ENCODE results near the gene CNNM4.

CNNM4 gene

DNA sequence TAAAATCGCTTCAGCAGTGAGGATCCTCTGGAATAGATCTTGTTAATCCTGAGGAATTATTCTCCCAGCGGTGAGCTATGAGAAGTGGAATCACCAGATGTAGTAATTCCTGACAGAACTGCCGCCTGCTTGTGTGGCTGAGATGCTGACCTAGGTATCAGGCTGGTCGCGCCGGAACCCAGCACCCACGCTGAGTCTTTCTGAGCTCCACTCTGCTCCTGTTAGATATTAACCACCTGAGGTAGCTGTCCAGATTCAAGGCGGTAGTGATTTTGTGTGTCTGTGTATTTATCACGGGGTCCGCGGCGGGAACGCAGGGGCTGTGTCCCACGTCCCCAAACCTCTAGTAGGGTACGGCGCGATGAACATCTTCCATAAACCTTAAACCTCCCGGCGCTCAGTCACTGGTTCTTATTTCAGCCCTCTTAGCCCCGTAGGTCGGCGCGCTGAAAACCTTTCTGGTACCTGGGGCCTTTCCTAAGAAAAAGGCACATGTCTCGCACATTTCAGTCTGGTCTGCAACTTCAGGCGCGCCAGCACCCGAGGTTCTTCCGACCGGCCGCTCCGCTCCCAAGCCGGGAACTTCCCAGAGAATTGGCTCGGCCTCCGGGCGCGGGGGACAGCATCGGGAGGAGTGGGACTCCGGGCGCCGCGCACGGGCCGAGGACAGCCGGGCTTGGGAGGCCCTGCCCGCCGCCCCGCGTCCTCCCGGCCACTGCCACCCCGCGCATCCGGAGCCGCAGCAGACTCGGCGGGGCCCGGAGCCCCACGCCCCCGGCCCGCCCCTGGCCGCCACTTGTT is 54.8 kb downstream of the CNNM4 start:
- peak; percentile 76 for DNase-seq

DNA sequence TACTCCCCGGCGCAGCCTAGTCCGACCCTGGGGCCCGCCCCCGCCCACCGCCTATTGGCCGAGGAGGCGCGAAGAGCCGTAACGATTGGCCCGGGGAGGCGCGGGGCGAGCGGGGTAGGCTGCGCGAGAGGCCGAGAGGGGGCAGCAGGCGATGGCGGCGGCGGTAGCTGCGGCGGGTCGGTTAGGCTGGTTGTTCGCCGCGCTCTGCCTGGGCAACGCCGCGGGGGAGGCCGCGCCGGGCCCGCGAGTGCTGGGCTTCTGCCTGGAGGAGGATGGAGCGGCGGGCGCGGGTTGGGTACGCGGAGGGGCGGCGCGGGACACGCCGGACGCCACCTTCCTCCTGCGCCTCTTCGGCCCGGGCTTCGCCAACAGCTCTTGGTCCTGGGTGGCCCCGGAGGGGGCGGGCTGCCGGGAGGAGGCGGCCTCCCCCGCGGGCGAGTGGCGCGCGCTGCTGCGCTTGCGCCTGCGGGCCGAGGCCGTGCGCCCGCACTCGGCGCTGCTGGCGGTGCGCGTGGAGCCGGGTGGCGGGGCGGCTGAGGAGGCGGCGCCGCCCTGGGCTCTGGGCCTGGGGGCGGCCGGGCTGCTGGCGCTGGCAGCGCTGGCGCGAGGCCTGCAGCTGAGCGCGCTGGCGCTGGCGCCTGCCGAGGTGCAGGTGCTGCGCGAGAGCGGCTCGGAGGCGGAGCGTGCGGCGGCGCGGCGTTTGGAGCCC is 55.6 kb downstream of the CNNM4 start, which contains the start of gene CNNM3:
CNNM3 (plus strand) TSS at position 142 of the 709 bp plus-strand sequence; CDS start at position 152, 10 bp downstream.
- DNase-seq = peak; percentile 91

DNA sequence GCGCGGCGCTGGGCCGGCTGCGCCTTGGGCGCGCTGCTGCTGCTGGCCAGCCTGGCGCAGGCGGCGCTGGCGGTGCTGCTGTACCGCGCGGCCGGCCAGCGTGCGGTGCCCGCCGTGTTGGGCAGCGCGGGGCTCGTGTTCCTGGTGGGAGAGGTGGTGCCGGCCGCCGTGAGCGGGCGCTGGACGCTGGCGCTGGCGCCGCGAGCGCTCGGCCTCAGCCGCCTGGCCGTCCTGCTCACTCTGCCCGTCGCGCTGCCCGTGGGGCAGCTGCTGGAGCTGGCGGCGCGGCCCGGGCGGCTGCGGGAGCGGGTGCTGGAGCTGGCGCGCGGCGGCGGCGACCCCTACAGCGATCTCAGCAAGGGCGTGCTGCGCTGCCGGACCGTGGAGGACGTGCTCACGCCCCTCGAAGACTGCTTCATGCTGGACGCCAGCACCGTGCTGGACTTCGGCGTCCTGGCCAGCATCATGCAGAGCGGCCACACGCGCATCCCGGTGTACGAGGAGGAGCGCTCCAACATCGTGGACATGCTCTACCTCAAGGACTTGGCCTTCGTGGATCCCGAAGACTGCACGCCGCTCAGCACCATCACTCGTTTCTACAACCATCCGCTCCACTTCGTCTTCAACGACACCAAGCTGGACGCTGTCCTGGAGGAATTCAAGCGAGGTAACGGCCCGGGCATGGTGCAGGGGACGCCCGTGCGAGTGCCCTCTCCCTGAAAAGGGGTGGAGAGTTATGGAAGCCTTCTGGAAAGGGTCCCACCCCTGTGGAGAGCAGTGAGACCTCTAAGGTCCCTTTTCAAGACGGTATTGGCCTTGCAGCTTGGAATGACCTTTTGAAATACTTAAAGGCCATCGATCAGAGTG is 56.4 kb downstream of the CNNM4 start:
- DNase-seq = peak; percentile 31

DNA sequence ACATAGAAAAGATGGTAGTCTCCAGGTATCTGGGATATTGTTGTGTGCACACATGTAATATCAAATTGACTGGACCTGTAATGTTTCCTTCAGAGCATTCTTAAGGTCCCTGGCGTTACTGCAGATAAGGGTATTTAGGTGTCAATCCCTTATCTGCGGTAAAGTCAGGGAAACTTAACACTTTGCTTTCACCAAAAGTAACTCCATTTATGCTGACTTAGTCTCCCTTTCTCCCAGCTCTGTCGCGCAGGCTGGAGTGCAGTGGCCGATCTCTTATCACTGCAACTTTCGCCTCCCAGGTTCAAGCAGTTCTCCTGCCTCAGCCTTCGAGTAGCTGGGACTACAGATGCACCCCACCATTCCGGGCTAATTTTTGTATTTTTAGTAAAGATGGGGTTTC is 57.2 kb downstream of the CNNM4 start:
- DNase-seq = no peak

DNA sequence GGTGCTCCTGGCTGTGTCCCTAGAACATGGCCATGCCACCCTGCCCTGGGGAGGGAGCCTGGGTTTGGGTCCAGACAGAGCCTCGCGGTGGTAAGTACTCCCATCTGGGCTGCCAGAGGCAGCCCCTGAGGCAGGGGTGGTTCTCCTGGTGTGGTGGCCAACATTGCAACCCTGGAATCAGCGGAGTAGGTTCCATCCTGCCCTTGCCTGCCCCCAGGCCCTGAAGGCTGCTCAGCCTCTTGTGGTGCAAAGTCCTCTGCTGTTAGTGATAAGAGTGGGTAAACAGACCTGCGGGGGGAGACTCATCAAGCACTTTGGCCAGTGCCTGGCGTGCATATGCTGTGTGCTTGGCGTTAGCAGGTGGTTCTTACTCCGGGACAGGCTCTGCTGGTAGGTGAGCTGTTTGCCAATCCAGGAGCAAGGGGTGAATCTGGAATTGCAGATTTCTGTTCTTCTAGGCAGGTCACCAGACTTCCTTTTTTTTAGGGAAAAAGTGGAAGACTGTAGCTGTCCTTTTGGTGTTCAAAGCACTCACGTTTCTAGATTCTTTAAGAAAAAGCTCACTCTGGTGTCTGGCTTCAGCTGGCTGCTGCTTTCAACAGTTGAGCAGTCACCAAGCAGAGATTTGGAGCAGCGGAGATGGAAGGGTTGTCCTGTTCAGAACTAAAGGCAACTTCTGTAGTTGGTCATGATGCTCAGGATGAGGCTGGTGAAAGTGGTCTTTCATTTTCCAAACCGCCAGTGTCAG is 58.6 kb downstream of the CNNM4 start:
- DNase-seq = no peak

DNA sequence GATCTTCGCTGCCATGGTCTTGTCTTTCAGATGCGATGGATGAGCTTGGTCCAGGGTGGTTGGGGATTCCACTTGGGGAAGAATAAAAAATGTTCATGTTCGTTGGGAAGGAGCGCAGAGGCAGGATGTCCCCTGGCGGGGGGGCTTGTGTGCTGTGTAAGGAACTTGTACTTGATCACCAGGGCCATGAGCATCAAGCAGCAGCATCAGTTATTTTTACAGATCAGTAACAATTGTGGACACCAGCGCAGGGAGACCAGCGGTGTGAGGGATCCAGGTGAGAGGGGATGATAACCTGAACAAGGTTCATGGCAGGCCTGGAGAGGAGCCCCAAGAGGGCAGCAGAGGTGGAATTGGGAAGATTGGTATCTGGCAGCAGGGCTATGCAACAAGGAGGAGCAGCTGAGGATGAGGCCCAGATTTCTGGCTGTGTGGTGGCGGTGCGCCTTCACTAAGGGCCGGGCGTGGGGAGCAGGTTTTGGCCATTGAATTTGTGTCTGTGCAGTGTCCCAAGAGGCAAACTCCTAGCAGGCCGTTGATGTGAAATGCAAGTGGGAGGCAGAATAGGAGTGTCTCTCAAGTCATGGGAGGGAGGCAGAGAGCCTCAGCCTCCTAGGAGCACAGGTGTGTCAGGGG is 59.3 kb downstream of the CNNM4 start:
- no peak for DNase-seq

DNA sequence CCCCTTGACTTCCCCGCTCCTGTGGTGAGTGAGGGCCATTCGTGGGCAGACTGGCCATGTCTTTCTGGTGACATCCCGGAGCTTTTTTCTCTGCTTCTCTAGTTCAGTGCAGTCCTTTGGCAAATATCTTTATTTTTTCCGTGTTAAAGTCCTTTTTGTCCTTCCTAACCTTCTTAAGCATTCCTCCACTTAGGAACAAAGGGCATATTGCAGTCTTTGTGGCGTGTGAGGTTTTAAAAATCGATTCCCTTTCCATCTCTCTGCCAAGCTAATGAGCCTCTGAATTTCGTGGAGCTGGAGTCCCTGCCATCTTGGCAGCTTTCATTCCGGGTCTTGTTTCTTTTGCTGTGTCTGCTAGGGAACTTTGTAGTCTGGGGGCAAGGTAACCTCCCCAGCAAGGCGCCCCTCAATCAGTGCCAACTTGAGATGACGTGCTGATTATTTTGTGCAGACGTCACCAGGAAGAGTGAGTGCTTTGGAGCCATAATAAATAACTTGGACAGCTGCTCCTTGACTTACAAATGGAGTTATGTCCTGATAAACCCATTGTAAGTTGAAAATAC is 60.5 kb downstream of the CNNM4 start:
- DNase-seq = no peak

DNA sequence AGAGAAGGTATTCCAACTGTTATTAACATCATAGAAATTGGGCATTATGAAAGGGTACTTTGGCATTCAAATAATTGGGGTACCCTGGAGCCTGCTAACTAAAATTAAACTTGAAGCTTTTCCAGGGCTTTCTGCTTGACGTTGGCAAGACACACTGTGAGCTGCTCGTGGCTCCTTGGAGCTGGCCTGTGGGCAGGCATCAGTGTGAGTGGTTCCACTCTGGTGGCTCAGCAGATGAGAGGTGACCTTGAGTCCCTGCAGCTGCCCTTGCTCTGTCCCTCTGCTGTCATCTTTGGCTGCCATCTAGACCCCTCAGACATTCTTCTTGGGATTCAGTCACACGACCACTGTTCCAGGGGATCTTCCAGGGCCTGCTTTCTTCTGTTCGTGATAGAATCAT is 62.1 kb downstream of the CNNM4 start:
- no peak for DNase-seq

DNA sequence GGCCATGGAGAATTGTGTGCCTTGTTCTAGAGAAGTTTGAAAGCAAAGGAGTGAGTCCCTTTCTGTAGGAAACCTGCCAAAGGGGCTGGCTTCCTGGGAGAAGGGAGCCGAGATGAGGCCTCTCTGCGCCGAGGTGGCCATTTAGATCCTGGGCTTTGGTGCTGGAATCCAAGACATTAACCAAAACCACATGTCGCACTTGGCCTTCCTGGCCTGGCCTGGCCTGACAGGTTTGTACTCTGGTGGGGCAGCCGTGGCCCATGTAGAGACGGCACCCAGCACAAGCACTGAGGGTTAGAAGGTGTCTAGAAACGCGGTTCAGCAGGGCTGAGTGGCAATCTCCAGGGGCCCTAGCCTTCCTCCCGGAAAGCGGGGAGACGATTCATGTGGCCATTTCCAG is 62.5 kb downstream of the CNNM4 start:
- no peak for DNase-seq

DNA sequence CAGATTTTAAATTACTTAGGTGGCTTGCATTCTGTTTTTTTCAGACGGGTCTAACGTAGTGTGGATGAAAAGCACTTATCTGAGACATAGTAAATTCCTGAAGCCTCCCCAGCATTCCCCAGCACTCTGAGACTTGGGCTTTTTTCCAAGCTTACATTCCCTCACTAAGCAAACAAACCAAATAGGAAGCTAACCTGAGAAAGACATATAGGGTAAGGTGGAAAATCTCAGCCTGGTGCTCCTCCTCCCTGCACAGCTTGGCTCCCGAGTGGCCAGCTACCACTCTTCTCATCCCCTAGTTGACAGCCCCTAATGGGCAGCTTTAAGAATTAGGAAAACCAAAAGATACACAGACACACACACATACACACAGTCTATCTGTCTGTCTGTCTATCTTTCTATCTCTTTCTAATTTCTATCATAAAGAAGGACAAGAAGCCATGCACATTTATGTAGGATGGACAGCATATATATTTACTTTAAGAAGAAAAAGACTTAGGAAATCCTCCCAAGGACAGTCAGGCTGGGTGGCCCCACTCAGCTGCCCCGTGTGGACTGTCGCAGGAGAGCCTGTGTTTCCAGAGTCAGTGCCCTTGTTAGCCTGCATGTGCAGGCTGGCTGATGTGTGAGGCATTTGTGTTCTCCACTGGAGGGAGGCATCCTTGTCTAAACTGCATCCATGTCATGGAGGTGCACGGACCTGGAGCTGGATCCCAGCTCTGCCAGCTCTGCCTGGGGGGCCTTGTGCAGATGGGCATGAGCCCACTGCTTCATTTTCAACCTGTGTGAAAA is 63.6 kb downstream of the CNNM4 start:
- DNase-seq = no peak

DNA sequence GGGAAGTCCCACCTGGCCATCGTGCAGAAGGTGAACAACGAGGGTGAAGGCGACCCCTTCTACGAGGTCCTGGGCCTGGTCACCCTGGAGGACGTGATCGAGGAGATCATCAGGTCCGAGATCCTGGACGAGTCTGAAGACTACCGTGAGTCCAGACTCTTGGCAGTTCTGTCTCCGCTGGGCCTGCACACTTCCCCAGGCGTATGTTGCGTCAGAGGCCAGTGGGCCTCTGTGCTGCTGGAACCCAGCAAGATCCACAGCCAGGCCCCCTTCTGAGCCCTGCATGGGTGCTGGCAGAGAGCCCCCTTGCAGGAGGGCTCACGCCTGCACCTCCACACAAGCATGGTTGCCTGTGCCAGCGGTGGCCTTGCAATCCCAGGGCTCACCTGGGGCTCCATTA is 64.4 kb downstream of the CNNM4 start:
- no peak for DNase-seq

DNA sequence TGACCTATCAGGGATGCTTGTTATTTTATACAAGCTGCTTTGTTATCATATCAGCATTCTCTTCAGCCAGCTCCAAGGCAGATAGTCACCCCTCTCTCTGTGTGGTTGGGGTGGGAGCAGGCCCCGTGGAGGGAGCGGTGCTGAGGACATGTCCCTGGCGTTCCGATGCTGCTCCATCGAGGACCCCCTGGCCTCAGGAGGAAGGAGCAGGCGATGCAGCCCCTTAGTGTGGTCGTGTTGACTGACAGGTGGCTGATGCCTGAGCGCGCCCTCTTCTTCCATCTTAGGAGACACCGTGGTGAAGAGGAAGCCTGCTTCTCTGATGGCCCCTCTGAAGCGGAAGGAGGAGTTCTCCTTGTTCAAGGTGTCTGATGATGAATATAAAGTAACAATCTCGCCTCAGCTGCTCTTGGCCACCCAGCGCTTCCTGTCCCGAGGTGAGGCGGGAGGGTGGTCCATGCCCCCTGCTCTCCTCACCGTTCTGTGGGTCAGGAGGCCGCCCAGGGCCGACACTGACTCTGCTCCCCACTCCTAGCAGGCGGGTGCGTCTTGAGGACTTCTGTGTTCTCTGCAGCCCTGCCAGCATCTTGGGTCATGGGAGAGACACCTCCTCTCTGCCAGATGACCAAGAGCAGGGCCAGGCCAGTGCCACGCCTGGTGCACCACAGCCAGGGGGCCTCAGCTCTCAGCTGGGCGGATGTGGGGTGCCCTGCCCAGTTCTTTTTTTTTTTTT is 66.0 kb downstream of the CNNM4 start:
- no peak for DNase-seq

DNA sequence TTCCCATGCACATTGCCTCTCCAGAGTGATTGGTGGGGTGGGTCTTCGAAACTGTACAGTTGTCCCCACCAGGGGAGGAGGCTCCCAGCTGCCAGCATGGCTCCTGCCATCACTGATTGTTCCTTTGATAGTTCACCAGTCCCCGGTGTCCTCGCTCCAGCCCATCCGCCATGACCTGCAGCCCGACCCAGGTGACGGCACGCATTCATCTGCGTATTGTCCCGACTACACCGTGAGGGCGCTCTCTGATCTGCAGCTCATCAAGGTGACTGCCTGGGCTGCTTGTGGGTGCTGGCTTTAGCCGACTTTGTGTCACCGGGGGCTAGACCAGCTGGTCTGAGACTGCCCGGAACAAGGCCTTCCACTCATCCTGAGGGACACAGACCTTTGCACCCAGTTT is 67.7 kb downstream of the CNNM4 start:
- no peak for DNase-seq

DNA sequence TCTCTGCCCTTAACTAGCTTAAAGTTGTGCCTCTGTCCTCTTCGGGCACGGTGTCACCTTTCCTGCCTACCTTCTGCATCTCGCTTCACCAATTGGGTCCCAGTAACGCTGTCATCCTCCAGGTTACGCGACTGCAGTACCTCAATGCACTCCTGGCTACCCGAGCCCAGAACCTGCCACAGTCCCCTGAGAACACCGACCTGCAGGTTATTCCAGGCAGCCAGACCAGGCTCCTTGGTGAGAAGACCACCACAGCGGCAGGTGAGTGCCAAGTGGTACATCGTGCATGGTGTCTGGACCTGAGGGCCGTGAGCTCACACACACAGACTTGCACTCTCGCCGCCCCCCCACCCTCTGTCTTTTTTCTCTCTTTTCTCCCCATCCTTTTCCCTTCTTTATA is 68.2 kb downstream of the CNNM4 start:
- no peak for DNase-seq

DNA sequence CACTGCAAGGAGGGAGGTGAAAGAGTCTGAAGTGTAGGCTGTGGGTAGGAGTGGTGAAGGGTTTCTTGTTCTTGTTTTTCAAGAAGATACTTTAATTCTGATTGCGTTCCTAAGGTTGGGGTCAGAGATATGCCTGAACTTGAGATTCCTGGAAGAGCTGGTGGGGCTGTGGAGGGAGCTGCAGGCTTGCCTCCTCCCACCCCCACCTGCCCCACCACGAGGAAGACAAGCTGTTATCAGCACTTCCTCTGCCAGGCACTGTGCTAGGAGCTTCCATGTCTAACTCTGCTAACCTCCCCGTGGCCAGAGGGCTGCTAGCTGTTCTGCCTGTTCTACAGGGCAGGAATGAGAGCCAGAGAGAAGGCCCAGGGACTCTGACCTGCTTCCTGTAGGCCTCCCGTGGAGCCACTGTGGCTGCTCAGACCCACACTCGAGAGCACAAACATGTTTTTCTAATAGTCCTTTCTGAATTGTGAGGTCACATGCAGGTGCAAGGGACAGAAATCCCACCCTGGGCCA is 69.4 kb downstream of the CNNM4 start:
- no peak for DNase-seq

DNA sequence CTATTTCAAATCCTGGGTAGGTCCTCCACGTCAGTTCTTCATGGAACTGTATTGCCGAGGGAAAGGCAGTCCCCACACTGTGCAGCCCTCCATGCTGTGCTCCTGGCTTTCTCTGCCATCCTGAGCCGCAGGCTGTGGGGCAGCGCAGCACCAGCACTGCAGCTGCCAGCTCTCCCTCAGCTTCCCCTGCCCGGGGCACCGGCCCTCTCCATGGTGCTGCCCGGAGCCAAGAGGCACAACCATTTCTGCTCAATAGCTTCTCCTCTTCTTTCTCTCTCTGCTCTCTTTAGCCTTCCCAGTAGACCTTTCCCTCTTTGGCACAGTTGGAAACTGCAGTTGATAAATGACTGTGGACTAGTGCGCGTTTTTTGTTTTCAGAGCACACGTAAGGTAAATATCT is 71.0 kb downstream of the CNNM4 start:
- no peak for DNase-seq

DNA sequence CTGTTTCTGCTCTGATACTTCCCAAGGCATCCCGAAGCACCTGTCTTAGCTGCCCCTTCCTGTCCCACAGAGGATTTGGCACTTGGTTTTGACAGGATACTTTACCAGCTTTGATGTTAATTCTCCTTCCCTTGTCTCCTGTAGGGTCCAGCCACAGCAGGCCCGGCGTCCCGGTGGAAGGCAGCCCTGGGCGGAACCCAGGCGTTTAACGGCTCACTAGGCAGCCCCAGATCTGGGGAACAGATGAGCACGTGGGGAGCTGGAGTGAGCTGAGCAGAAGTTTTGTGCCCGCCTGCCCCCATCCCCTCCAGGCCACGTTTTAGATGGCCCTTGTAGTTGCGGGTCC is 71.7 kb downstream of the CNNM4 start:
- DNase-seq = no peak

DNA sequence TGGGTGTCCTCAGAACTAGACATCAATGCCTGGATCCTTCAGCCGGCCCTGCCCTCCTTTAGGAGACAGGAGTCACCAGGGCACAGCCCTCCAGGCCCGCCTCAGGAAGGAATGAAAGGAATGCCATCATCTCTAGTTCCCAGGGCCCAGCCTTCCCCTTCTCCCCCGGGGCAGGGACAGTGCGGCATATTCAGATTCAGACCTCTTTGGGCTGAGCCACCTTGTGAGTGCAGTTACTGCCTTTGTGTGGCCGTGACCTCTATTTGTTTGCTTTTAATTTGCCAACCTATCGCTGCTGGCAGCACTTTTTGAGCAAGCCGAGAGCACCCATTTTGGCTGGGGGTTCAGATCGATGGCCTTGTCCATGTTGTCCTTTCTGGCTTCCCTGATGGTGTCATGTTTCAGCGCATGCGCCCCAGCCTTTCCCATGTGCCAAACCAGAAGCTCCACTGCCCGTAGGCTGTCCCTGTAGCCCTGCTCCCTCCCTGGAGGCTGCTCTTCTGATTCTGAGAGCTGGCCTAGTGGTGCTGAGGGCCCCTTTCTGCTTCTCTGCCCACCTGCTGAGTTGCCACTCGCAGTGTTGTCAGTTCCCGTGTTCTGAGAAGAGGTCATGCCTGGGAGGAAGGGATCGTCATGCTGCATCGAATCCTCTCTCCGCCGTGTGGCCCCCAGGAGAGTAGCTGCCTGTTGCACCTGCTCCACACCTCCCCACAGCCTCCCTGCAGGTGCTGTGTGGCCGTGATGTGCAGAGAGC is 72.2 kb downstream of the CNNM4 start:
- peak; percentile 84 for DNase-seq

DNA sequence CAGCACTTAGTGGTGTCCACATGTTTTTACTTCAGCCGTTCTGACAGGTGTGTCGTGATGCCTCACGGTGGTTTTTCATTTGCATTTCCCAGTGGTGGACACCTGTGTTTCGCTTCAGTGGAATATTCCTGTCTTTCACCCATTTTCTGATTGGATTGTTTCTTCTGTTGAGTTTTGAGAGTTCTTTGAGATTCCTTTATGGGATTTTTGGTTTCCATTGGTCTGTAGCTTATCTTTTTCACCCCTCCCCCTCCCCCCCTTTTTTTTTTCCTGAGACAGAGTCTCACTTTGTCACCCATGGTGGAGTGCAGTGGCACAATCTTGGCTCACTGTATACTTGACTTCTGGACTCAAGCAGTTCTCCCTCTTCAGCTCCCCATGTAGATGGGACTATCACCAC is 75.1 kb downstream of the CNNM4 start:
- no peak for DNase-seq

Data from NCI-H2171 treated with DMSO at 0.1 percent for 48 hours (cell line).